ENCODE measurements around the gene GNB1L. TPM values are rescaled to one million over a fixed set of nuclear protein-coding genes. Genes with fewer than 3 reads are reported as not detected.

GNB1L gene
- total RNA-seq, 1 donor from 2014 or later, result 3.0 TPM

DNA sequence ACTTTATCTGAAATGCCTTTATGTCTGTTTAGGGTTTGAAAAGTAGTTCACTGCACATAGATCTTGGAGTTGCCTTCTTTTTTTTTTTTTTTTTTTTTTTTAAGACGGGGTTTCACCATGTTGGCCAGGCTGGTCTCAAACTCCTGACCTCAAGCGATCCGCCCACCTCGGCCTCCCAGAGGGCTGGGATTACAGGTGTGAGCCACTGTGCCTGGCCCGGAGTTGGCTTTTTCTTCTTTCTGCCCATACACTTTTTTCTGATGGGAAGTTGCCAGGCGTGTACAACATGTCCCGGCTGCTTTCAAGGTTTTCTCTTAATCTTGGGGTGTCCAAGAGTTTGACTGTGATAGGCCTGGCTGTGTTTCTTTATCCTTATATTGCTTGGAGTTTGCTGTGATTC, 12.9 kb upstream of the GNB1L start:
- Histone ChIP-seq H3K9ac (no peak overlapping the region), H3F3A (ENCODE audit: low read depth) (no peaks in the 10 kb centered on the region), H4K20me1 (ENCODE audit: low read depth) (peaks cover 5% of the 10 kb centered on the region), H3K9me3 (ENCODE audit: low read depth) (no peaks in the 10 kb centered on the region), H2AFZ (replicated peaks) (no peak overlapping the region), H3K79me2 (ENCODE audit: low read depth) (no peaks in the 10 kb centered on the region), H3K27me3 (no peaks in the 10 kb centered on the region), H3K27ac (no peak overlapping the region), H3K4me3 (no peak overlapping the region), H3K4me2 (no peak overlapping the region), H3K4me1 (no peaks in the 10 kb centered on the region), H3K36me3 (no peaks in the 10 kb centered on the region)
- no peak for DNase-seq (ENCODE audit: low spot score)
- H3K9me3 Mint-ChIP-seq, result no peaks in the 10 kb centered on the region
- TF ChIP-seq CTCF (IDR thresholded peaks at IDR 0.05) (no peak), EZH2 (IDR thresholded peaks at IDR 0.05) (no peak), EZH2phosphoT487 (IDR thresholded peaks at IDR 0.05) (no peak)
- no peak overlapping the region for H3K27ac Mint-ChIP-seq
- H3K36me3 Mint-ChIP-seq, result no peaks in the 10 kb centered on the region
- no peaks in the 10 kb centered on the region for H3K27me3 Mint-ChIP-seq (ENCODE audit: insufficient read depth, low read depth)
- H3K4me1 Mint-ChIP-seq, result peaks cover 2% of the 10 kb centered on the region
- H3K4me3 Mint-ChIP-seq, result no peak overlapping the region

DNA sequence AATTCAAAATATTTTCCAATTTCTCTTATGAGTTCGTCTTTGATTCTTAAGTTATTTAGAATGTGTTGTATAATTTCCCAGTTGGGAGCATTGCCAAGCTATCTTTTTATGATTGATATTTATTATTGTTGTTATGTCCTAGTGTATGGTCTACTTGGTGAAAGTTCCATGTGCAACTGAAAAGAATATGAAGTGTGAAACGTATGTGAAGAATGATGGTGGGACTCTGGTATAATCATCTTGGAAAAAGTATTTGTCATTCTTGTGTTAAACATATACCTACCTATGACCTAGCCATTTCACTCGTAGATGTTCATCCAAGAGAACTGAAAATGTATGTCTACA, 12.0 kb upstream of the GNB1L start:
- Histone ChIP-seq H3K36me3 (no peaks in the 10 kb centered on the region), H3K4me2 (no peak overlapping the region), H2AFZ (replicated peaks) (no peak overlapping the region), H3K79me2 (ENCODE audit: low read depth) (no peaks in the 10 kb centered on the region), H4K20me1 (ENCODE audit: low read depth) (peaks cover 5% of the 10 kb centered on the region), H3K4me3 (no peak overlapping the region), H3F3A (ENCODE audit: low read depth) (no peaks in the 10 kb centered on the region), H3K4me1 (no peaks in the 10 kb centered on the region), H3K27ac (no peak overlapping the region), H3K9me3 (ENCODE audit: low read depth) (no peaks in the 10 kb centered on the region), H3K27me3 (no peaks in the 10 kb centered on the region), H3K9ac (no peak overlapping the region)
- TF ChIP-seq EZH2 (IDR thresholded peaks at IDR 0.05), result no peak
- no peak for TF ChIP-seq CTCF (IDR thresholded peaks at IDR 0.05)
- no peak for TF ChIP-seq EZH2phosphoT487 (IDR thresholded peaks at IDR 0.05)
- Mint-ChIP-seq H3K9me3 (no peaks in the 10 kb centered on the region), H3K4me3 (no peak overlapping the region), H3K27me3 (ENCODE audit: insufficient read depth, low read depth) (no peaks in the 10 kb centered on the region), H3K27ac (no peak overlapping the region), H3K36me3 (no peaks in the 10 kb centered on the region), H3K4me1 (peaks cover 2% of the 10 kb centered on the region)
- DNase-seq (ENCODE audit: low spot score), result no peak

DNA sequence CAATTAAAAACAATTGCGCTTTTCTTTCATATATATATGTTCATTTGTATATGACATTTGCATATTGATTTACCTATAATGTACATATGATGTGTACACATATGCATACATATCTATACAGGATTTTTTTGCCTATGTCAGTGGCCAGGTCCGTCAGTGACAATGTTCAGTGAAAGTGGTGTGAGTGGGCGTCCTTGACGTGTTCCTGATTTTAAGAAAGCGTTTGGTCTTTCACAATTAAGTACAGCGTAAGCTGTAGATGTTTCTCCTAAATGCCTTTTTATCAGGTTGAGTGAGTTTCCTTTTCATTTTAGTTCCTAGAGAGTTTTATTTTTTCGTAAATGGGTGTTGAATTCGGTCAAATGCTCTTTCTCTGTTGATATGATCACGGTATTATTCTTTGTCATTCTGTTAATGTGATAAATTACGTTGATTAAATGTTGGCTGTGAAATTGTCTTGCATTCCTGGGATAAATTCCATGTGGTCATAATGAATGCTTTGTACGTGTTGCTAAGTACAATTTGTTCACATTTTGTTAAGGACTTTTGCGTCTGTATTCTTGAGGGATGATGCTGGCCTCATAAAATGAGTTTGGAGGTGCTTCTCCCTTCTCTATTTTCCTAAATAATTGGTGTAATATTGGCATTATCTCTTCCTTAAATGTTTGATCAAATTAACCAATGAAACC, 10.6 kb upstream of the GNB1L start:
- Mint-ChIP-seq H3K4me1 (peaks cover 2% of the 10 kb centered on the region), H3K9me3 (no peaks in the 10 kb centered on the region), H3K36me3 (no peaks in the 10 kb centered on the region), H3K4me3 (no peak overlapping the region), H3K27ac (no peak overlapping the region), H3K27me3 (ENCODE audit: insufficient read depth, low read depth) (no peaks in the 10 kb centered on the region)
- no peaks in the 10 kb centered on the region for H3K27me3 ChIP-seq
- TF ChIP-seq EZH2 (IDR thresholded peaks at IDR 0.05) (no peak), CTCF (IDR thresholded peaks at IDR 0.05) (no peak), EZH2phosphoT487 (IDR thresholded peaks at IDR 0.05) (no peak)
- H3K9me3 ChIP-seq (ENCODE audit: low read depth), result no peaks in the 10 kb centered on the region
- H3K79me2 ChIP-seq (ENCODE audit: low read depth), result no peaks in the 10 kb centered on the region
- no peaks in the 10 kb centered on the region for H3F3A ChIP-seq (ENCODE audit: low read depth)
- no peak overlapping the region for H3K9ac ChIP-seq
- H3K4me2 ChIP-seq, result no peak overlapping the region
- H2AFZ ChIP-seq (replicated peaks), result no peak overlapping the region
- no peaks in the 10 kb centered on the region for H3K36me3 ChIP-seq
- DNase-seq (ENCODE audit: low spot score), result no peak
- H4K20me1 ChIP-seq (ENCODE audit: low read depth), result peaks cover 5% of the 10 kb centered on the region
- H3K4me1 ChIP-seq, result no peaks in the 10 kb centered on the region
- H3K27ac ChIP-seq, result no peak overlapping the region
- no peak overlapping the region for H3K4me3 ChIP-seq

Data from neural progenitor cell (in vitro differentiated cells).